GM13977 (cell line): Measurements from ENCODE around the gene DSTN.

Experiments used
- DNase-seq: peaks from one replicate; pipeline ENCODE4 v3.0.0; 2012; ENCODE audit warnings: low spot score
- CTCF ChIP-seq: IDR thresholded peaks from 2 replicates; pipeline ENCODE4 v1.5.1; 2012; ENCODE audit warnings: mild to moderate bottlenecking, control low read depth; ENCODE audit not compliant: insufficient read depth; ENCODE audit errors: extremely low read depth, missing control alignments
- in situ Hi-C: fragments of 300-500 bp; cut with MboI; formaldehyde crosslinking; loops from one replicate; pipeline ENCODE4 v1.12.0; 2022; ENCODE audit warnings: low sequenced_read_pairs, low pct_unique_long_range_greater_than_20kb, mixed read lengths, inconsistent platforms; ENCODE audit not compliant: unreplicated experiment

DSTN gene

GRCh38 chr20:17583126-17583525 is 13.3 kb downstream of the DSTN start:
- TF ChIP-seq CTCF: no peak
- in situ Hi-C loops: no loop called here

GRCh38 chr20:17584689-17585088 is 14.8 kb downstream of the DSTN start:
- in situ Hi-C loops: no loop called here
- DNase-seq: no peak
- no peak for TF ChIP-seq CTCF

More at GRCh38 chr20:17583126-17583525, 13.3 kb downstream of the DSTN start:
- no peak for DNase-seq

GRCh38 chr20:17586250-17586649 is 16.4 kb downstream of the DSTN start:
- TF ChIP-seq CTCF: no peak
- DNase-seq: no peak
- in situ Hi-C loops: no loop called here

GRCh38 chr20:17587148-17587547 is 17.3 kb downstream of the DSTN start:
- no peak for DNase-seq
- in situ Hi-C loops: no loop called here
- TF ChIP-seq CTCF: no peak

- TF ChIP-seq CTCF: no peak
- no peak for DNase-seq
- in situ Hi-C loops: no loop called here
These were observed 17.9 kb downstream of the DSTN start for GRCh38 chr20:17587824-17588223.

- no peak for DNase-seq
- in situ Hi-C loops: no loop called here
- TF ChIP-seq CTCF: no peak
These were observed 19.4 kb downstream of the DSTN start for GRCh38 chr20:17589161-17589834.

- no peak for TF ChIP-seq CTCF
- no peak for DNase-seq
- in situ Hi-C loops: no loop called here
These were observed 20.4 kb downstream of the DSTN start for GRCh38 chr20:17590245-17590644.
